Fibroblast of lung (primary cell): ENCODE results near the gene BARX2. TPM values are rescaled to one million over a fixed set of nuclear protein-coding genes. Genes with fewer than 3 reads are reported as not detected.

Source experiments
- DNase-seq, 2 donors: peaks; one replicate each; pipeline versions ENCODE4 v3.0.0 to v3.0.0-alpha.2; 2010; ENCODE audit warnings: low read depth in 2 of 2
- H2AFZ ChIP-seq: 2 replicates; pipeline ENCODE4 v1.5.1; 2012; ENCODE audit warnings: low read length, control low read depth, inconsistent platforms
- H3K27ac ChIP-seq: 2 replicates; pipeline ENCODE4 v1.5.1; 2011; ENCODE audit warnings: low read length, control low read depth; ENCODE audit not compliant: insufficient read depth
- H3K27me3 ChIP-seq: 2 replicates; pipeline ENCODE4 v1.5.1; 2011; ENCODE audit warnings: mild to moderate bottlenecking, low read length; ENCODE audit not compliant: control insufficient read depth, insufficient read depth
- H3K36me3 ChIP-seq: 2 replicates; pipeline ENCODE4 v1.5.1; 2011; ENCODE audit warnings: low read length; ENCODE audit not compliant: control insufficient read depth, insufficient read depth
- H3K4me1 ChIP-seq: 2 replicates; pipeline ENCODE4 v1.5.1; 2011; ENCODE audit warnings: low read length; ENCODE audit not compliant: control insufficient read depth, insufficient read depth; ENCODE audit errors: extremely low read depth
- H3K4me2 ChIP-seq: 2 replicates; pipeline ENCODE4 v1.5.1; 2011; ENCODE audit warnings: low read length, control low read depth; ENCODE audit not compliant: insufficient read depth; ENCODE audit errors: extremely low read depth
- H3K4me3 ChIP-seq, 4 experiments: fragments of 200-600 bp in 1 of 4; sonication (generic) in 1 of 4; replicated peaks in 1 of 4; 2 replicates each; pipeline ENCODE4 v1.5.1; 2011 to 2016; ENCODE audit warnings: low read length in 4 of 4, low read depth in 3 of 4, mild to moderate bottlenecking in 3 of 4, control low read depth in 2 of 4, inconsistent platforms in 1 of 4, mixed read lengths in 1 of 4; ENCODE audit not compliant: insufficient read depth in 1 of 4; ENCODE audit errors: control extremely low read depth in 1 of 4
- H3K79me2 ChIP-seq: 2 replicates; pipeline ENCODE4 v1.5.1; 2012; ENCODE audit warnings: mild to moderate bottlenecking, low read length, inconsistent platforms; ENCODE audit not compliant: control insufficient read depth, insufficient read depth
- H3K9ac ChIP-seq: 2 replicates; pipeline ENCODE4 v1.5.1; 2011; ENCODE audit warnings: mild to moderate bottlenecking, low read length, control low read depth; ENCODE audit not compliant: insufficient read depth
- H3K9me3 ChIP-seq: 2 replicates; pipeline ENCODE4 v1.5.1; 2012; ENCODE audit warnings: low read depth, low read length; ENCODE audit not compliant: control insufficient read depth, insufficient read depth
- H4K20me1 ChIP-seq: 2 replicates; pipeline ENCODE4 v1.5.1; 2011; ENCODE audit warnings: low read length; ENCODE audit not compliant: control insufficient read depth, insufficient read depth; ENCODE audit errors: extremely low read depth
- CTCF ChIP-seq, 2 donors: IDR thresholded peaks in 1 of 2; conservative IDR thresholded peaks in 1 of 2; 1 replicate in 1 of 2; 2 replicates in 1 of 2; pipeline ENCODE4 v1.5.1; 2011 to 2012; ENCODE audit warnings: low read length in 2 of 2, control low read depth in 1 of 2, inconsistent platforms in 1 of 2, low read depth in 1 of 2, mild to moderate bottlenecking in 1 of 2
- EZH2 ChIP-seq: IDR thresholded peaks from 2 replicates; pipeline ENCODE4 v1.5.1; 2012; ENCODE audit warnings: low read length, control low read depth, mild to moderate bottlenecking; ENCODE audit errors: missing control alignments
- polyA plus RNA-seq, 2 donors: library from polyadenylated mRNA; depleted of rRNA in 1 of 2; stranded (reverse) in 1 of 2; unstranded in 1 of 2; fragments of >200 nt; gene quantifications; 2 replicates each; pipeline ENCODE4 v1.2.1, GENCODE V29; 2011 to 2012; ENCODE audit warnings: missing spikeins in 1 of 2
- total RNA-seq: library from RNA; depleted of rRNA; stranded (reverse); fragments of >200 nt; gene quantifications from 2 replicates; pipeline ENCODE4 v1.2.1, GENCODE V29; 2014

BARX2 gene
- total and polyA plus RNA-seq, 2 donors (not counting 1 experiment from before 2014, with no cell fraction given) = not detected

GRCh38 chr11:129395883-129396282, 20.2 kb downstream of the BARX2 start:
- no peaks in the 10 kb centered on the region for H3K27me3 ChIP-seq
- no peak for DNase-seq
- H2AFZ ChIP-seq = no peak overlapping the region

GRCh38 chr11:129396454-129396853, 20.8 kb downstream of the BARX2 start:
- H3K4me2 ChIP-seq = no peak overlapping the region
- H3K27ac ChIP-seq = no peak overlapping the region
- DNase-seq = no peak
- H3K4me1 ChIP-seq = no peaks in the 10 kb centered on the region
- no peaks in the 10 kb centered on the region for H3K27me3 ChIP-seq
- H3K9ac ChIP-seq = no peak overlapping the region
- no peak overlapping the region for H3K4me3 ChIP-seq
- H2AFZ ChIP-seq = no peak overlapping the region
- H3K79me2 ChIP-seq = no peaks in the 10 kb centered on the region
- TF ChIP-seq EZH2 (no peak), CTCF (conservative IDR thresholded peaks at IDR 0.05 in 1 of 2, IDR thresholded peaks at IDR 0.05 in 1 of 2; ENCODE audit: low read depth in 1 of 2, low read length in 2 of 2) (no peak)
- H3K9me3 ChIP-seq = no peaks in the 10 kb centered on the region
- no peaks in the 10 kb centered on the region for H3K36me3 ChIP-seq
- no peaks in the 10 kb centered on the region for H4K20me1 ChIP-seq

More at GRCh38 chr11:129395883-129396282, 20.2 kb downstream of the BARX2 start:
- Histone ChIP-seq H3K9me3 (no peaks in the 10 kb centered on the region), H3K27ac (no peak overlapping the region), H3K9ac (no peak overlapping the region), H3K4me2 (no peak overlapping the region), H3K79me2 (no peaks in the 10 kb centered on the region), H3K4me1 (no peaks in the 10 kb centered on the region), H3K4me3 (no peak overlapping the region), H4K20me1 (no peaks in the 10 kb centered on the region), H3K36me3 (no peaks in the 10 kb centered on the region)
- TF ChIP-seq CTCF (conservative IDR thresholded peaks at IDR 0.05 in 1 of 2, IDR thresholded peaks at IDR 0.05 in 1 of 2; ENCODE audit: low read depth in 1 of 2, low read length in 2 of 2) = no peak

- H3K27me3 ChIP-seq = no peaks in the 10 kb centered on the region
- TF ChIP-seq CTCF (conservative IDR thresholded peaks at IDR 0.05 in 1 of 2, IDR thresholded peaks at IDR 0.05 in 1 of 2; ENCODE audit: low read depth in 1 of 2, low read length in 2 of 2) = no peak
- no peak for TF ChIP-seq EZH2
- no peak overlapping the region for H2AFZ ChIP-seq
- H3K79me2 ChIP-seq = no peaks in the 10 kb centered on the region
- no peak overlapping the region for H3K4me2 ChIP-seq
- no peaks in the 10 kb centered on the region for H4K20me1 ChIP-seq
- H3K27ac ChIP-seq = no peak overlapping the region
- no peaks in the 10 kb centered on the region for H3K9me3 ChIP-seq
- DNase-seq = no peak
- no peak overlapping the region for H3K4me3 ChIP-seq
- no peaks in the 10 kb centered on the region for H3K4me1 ChIP-seq
- H3K36me3 ChIP-seq = no peaks in the 10 kb centered on the region
- H3K9ac ChIP-seq = no peak overlapping the region
Observed at GRCh38 chr11:129402206-129403171, 26.8 kb downstream of the BARX2 start.
